Neural cell (in vitro differentiated cells): ENCODE data around the gene P3H2. TPM values are rescaled to one million over a fixed set of nuclear protein-coding genes. Genes with fewer than 3 reads are reported as not detected.
A peak's percentile ranks its signal among the peaks of the same experiment; 100 is the strongest.

Experiments
- H2AFZ ChIP-seq: fragments of 200-600, 300-800 bp; sonication (generic), shearing (Covaris generic); 2 replicates; pipeline ENCODE4 v1.6.0; 2014; ENCODE audit warnings: low read depth, mild to moderate bottlenecking, antibody characterized with exemption, low read length, moderate library complexity
- H3F3A ChIP-seq: fragments of 200-600 bp; shearing (Covaris generic); 2 replicates; pipeline ENCODE4 v1.6.1; 2016; ENCODE audit warnings: mild to moderate bottlenecking, moderate library complexity, mixed read lengths, antibody characterized with exemption, low read length; ENCODE audit not compliant: insufficient read depth, poor library complexity, severe bottlenecking
- H3K27ac ChIP-seq: fragments of 200-600, 300-800 bp; sonication (generic), shearing (Covaris generic); 2 replicates; pipeline ENCODE4 v1.5.1; 2014; ENCODE audit warnings: mild to moderate bottlenecking, low read length, moderate library complexity
- H3K27me3 ChIP-seq: fragments of 300-800, 200-600 bp; sonication (generic), shearing (Covaris generic); 2 replicates; pipeline ENCODE4 v1.6.0; 2014; ENCODE audit warnings: mild to moderate bottlenecking, low read depth, low read length, moderate library complexity; ENCODE audit not compliant: insufficient read depth
- H3K36me3 ChIP-seq: fragments of 300-800, 200-600 bp; sonication (generic), shearing (Covaris generic); 2 replicates; pipeline ENCODE4 v1.5.1; 2014; ENCODE audit warnings: mild to moderate bottlenecking, antibody characterized with exemption, low read length, moderate library complexity; ENCODE audit not compliant: insufficient read depth
- H3K4me2 ChIP-seq: fragments of 300-800, 200-600 bp; sonication (generic), shearing (Covaris generic); 2 replicates; pipeline ENCODE4 v1.6.0; 2014; ENCODE audit warnings: mild to moderate bottlenecking, low read length
- H3K4me3 ChIP-seq: fragments of 300-800, 200-600 bp; sonication (generic), shearing (Covaris generic); 2 replicates; pipeline ENCODE4 v1.5.1; 2014; ENCODE audit warnings: mild to moderate bottlenecking, low read length, moderate library complexity
- H3K79me2 ChIP-seq: fragments of 200-600 bp; shearing (Covaris generic); replicated peaks from 2 replicates; pipeline ENCODE4 v1.6.0; 2014; ENCODE audit warnings: mild to moderate bottlenecking, low read length, moderate library complexity; ENCODE audit not compliant: insufficient read depth
- H3K9ac ChIP-seq: fragments of 300-800, 200-600 bp; sonication (generic), shearing (Covaris generic); 2 replicates; pipeline ENCODE4 v1.6.1; 2016; ENCODE audit warnings: mild to moderate bottlenecking, low read length, mixed read lengths
- H3K9me2 ChIP-seq: fragments of 200-600 bp; shearing (Covaris generic); 2 replicates; pipeline ENCODE4 v1.6.1; 2016; ENCODE audit warnings: mild to moderate bottlenecking, low read length, mixed read lengths; ENCODE audit not compliant: insufficient read depth
- H3K9me3 ChIP-seq: fragments of 200-600, 300-800 bp; sonication (generic), shearing (Covaris generic); 2 replicates; pipeline ENCODE4 v1.6.1; 2016; ENCODE audit warnings: mild to moderate bottlenecking, mixed run types, low read length, moderate library complexity, mixed read lengths
- H4K20me1 ChIP-seq: fragments of 200-600 bp; shearing (Covaris generic); 2 replicates; pipeline ENCODE4 v1.6.1; 2016; ENCODE audit warnings: mild to moderate bottlenecking, mixed run types; ENCODE audit not compliant: insufficient read depth
- CTCF ChIP-seq: fragments of 450-650 bp; IDR thresholded peaks from 2 replicates; pipeline ENCODE4 v1.5.1; 2014; ENCODE audit warnings: antibody characterized with exemption, mild to moderate bottlenecking, moderate library complexity; ENCODE audit not compliant: poor library complexity, severe bottlenecking
- EP300 ChIP-seq: fragments of 450-650 bp; conservative IDR thresholded peaks from 2 replicates; pipeline ENCODE4 v1.6.1; 2014; ENCODE audit warnings: antibody characterized with exemption, mild to moderate bottlenecking, moderate library complexity; ENCODE audit not compliant: poor library complexity, severe bottlenecking
- EZH2 ChIP-seq: fragments of 200-600, 300-800 bp; shearing (Covaris generic), sonication (generic); IDR thresholded peaks from 2 replicates; pipeline ENCODE4 v1.6.1; 2014; ENCODE audit warnings: antibody characterized with exemption, low read length, borderline replicate concordance, mild to moderate bottlenecking; ENCODE audit not compliant: insufficient read depth, poor library complexity, severe bottlenecking
- MXI1 ChIP-seq: fragments of 450-650 bp; conservative IDR thresholded peaks from 2 replicates; pipeline ENCODE4 v1.6.1; 2014; ENCODE audit warnings: antibody characterized with exemption, mild to moderate bottlenecking; ENCODE audit not compliant: poor library complexity, severe bottlenecking
- POLR2AphosphoS5 ChIP-seq: IDR thresholded peaks from 2 replicates; pipeline ENCODE4 v1.6.1; 2012
- RAD21 ChIP-seq: fragments of 450-650 bp; conservative IDR thresholded peaks from 2 replicates; pipeline ENCODE4 v1.6.1; 2014; ENCODE audit warnings: antibody characterized with exemption, mild to moderate bottlenecking, moderate library complexity
- REST ChIP-seq: IDR thresholded peaks from 2 replicates; pipeline ENCODE4 v1.6.1; 2012; ENCODE audit warnings: borderline replicate concordance
- SMC3 ChIP-seq: fragments of 450-650 bp; conservative IDR thresholded peaks from 2 replicates; pipeline ENCODE4 v1.6.1; 2014; ENCODE audit warnings: antibody characterized with exemption, mild to moderate bottlenecking, moderate library complexity; ENCODE audit not compliant: poor library complexity
- TAF1 ChIP-seq: IDR thresholded peaks from 2 replicates; pipeline ENCODE4 v1.6.1; 2012; ENCODE audit warnings: low read depth
- polyA plus RNA-seq: library from polyadenylated mRNA; depleted of rRNA; stranded (reverse); fragments of >200 nt; gene quantifications from 2 replicates; pipeline ENCODE4 v1.2.3, GENCODE V29; 2014

The P3H2 gene
- polyA plus RNA-seq, 1 donor from 2014 or later, result 0.68 TPM

GRCh38 chr3:189947948-189948723 is 172.6 kb downstream of the P3H2 start:
- H3K4me3 ChIP-seq, result no peak overlapping the region

GRCh38 chr3:189947068-189947467 is 173.6 kb downstream of the P3H2 start:
- H3K36me3 ChIP-seq, result no peaks in the 10 kb centered on the region
- no peak overlapping the region for H3K9ac ChIP-seq
- H2AFZ ChIP-seq, result no peak overlapping the region
- TF ChIP-seq RAD21, result no peak
- no peak for TF ChIP-seq POLR2AphosphoS5
- TF ChIP-seq REST, result no peak
- TF ChIP-seq MXI1, result no peak
- no peak for TF ChIP-seq SMC3
- no peak for TF ChIP-seq TAF1
- TF ChIP-seq EP300, result no peak
- TF ChIP-seq CTCF, result no peak
- no peak for TF ChIP-seq EZH2
- no peak overlapping the region for H3K4me2 ChIP-seq
- H3K4me3 ChIP-seq, result no peak overlapping the region
- H3F3A ChIP-seq, result no peaks in the 10 kb centered on the region
- no peaks in the 10 kb centered on the region for H4K20me1 ChIP-seq
- H3K27ac ChIP-seq, result no peak overlapping the region
- no peaks in the 10 kb centered on the region for H3K27me3 ChIP-seq
- no peaks in the 10 kb centered on the region for H3K9me3 ChIP-seq
- no peaks in the 10 kb centered on the region for H3K9me2 ChIP-seq
- H3K79me2 ChIP-seq, result no peaks in the 10 kb centered on the region

More at GRCh38 chr3:189947948-189948723, 172.6 kb downstream of the P3H2 start:
- no peaks in the 10 kb centered on the region for H3K79me2 ChIP-seq
- no peak overlapping the region for H3K4me2 ChIP-seq
- no peak overlapping the region for H2AFZ ChIP-seq
- H3F3A ChIP-seq, result no peaks in the 10 kb centered on the region
- no peaks in the 10 kb centered on the region for H3K9me2 ChIP-seq
- H3K9ac ChIP-seq, result no peak overlapping the region
- no peaks in the 10 kb centered on the region for H3K27me3 ChIP-seq
- no peak overlapping the region for H3K27ac ChIP-seq
- H3K36me3 ChIP-seq, result no peaks in the 10 kb centered on the region
- no peaks in the 10 kb centered on the region for H3K9me3 ChIP-seq
- H4K20me1 ChIP-seq, result no peaks in the 10 kb centered on the region
- TF ChIP-seq EZH2 (no peak), EP300 (no peak), CTCF (peak; percentile 78), POLR2AphosphoS5 (no peak), RAD21 (peak; percentile 81), SMC3 (peak; percentile 87)
